ENCODE measurements around the gene SLC6A6. TPM values are rescaled to one million over a fixed set of nuclear protein-coding genes. Genes with fewer than 3 reads are reported as not detected.
A peak's percentile ranks its signal among the peaks of the same experiment; 100 is the strongest.
"Not testable (repeated sequence)": the region's sequence is repeated elsewhere in the genome, so short reads cannot be mapped to it uniquely, and the experiment has no call there.

Gene SLC6A6
- total RNA-seq, 1 experiment from 2014 or later: 62.5 TPM

DNA sequence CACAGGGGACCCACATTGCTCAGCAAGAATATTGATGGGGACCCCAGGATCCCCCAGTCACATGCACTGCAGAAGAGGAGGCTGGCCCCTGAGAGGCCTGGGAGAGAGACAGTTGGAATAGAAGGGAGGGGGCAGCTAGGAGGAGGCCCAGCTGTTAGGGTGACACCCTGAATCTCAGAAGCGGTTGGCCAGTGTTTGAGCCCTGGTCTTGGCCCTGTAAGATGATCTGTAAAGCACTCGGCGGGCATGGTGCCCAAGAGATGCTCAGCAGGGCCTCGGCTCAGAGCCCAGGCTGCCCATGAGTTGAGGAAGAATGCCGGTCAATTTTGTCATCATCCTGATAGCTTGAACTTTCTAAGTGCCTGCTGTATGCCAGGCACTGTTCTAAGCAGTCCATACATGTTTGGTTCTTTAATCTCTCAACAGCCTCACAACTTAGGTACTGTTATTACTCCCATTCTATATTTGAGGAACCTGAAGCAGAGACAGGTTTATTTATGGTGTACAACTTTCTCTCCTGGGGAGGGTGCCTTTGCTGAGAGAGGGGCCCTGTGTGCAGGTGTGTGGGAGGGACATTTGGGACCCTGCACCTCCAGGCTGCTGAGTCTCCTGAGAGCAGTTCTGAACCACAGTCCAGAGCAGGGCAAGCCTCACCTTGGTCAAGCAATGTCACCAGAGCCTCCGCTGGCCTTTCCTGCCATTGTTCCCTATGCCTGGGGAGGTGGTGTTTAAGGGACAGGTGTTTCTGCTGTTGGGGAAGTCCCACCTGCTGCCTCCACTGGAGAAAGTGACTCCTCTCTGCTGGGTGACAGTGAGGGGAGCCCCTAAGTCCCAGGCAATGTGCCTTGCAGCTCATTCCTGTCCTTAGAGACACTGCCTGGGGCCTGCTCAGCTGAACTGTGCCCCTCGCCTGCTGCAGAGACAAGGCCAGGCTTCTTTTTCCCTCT lies 26.0 kb downstream of the SLC6A6 start:
- in situ Hi-C loops (cut with HindIII; ENCODE audit: low pct_unique_long_range_greater_than_20kb, low sequenced_read_pairs): no loop called here
- DNase-seq (ENCODE audit: low read depth): no peak

DNA sequence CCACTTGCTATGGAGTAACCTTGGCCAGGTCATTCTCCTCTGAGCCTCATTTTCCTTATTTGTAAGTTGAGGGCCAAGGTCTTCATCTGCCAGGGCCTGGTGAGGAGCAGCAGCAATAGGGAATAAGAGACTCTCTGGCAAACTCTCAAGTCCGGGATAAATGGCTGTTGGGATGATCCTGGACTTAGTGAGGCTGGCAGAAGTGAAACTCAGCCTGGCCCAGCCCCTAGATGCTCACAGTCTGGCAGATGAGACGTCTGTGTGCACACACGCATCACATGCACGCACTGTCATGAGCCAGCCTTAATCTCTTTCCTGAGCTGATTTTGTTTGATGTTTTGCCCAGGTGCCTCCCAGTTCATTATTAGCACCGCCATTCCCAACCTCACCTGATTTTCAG lies 26.8 kb downstream of the SLC6A6 start:
- no peak for DNase-seq (ENCODE audit: low read depth)
- in situ Hi-C loops (cut with HindIII; ENCODE audit: low pct_unique_long_range_greater_than_20kb, low sequenced_read_pairs): no loop called here

DNA sequence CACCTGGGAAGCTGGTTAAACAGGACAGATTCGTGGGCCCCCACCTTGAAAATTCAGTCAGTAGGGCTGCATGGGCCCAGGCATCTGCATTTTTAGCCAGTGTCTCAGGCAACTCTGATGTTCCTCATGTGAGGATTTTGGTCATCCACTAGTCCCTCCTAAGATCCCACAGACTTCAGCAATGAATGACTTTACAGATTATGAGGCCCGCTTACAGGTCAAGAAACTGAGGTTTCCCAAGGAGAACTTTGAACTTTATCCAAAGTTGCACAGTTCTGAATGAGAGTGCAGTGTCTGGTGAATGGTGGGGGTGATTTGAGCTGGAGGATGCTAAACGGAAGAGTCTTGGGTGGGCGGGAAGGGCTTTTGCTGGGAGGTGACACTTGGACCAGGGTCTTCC lies 27.2 kb downstream of the SLC6A6 start:
- DNase-seq (ENCODE audit: low read depth): no peak
- in situ Hi-C loops (cut with HindIII; ENCODE audit: low pct_unique_long_range_greater_than_20kb, low sequenced_read_pairs): no loop called here

DNA sequence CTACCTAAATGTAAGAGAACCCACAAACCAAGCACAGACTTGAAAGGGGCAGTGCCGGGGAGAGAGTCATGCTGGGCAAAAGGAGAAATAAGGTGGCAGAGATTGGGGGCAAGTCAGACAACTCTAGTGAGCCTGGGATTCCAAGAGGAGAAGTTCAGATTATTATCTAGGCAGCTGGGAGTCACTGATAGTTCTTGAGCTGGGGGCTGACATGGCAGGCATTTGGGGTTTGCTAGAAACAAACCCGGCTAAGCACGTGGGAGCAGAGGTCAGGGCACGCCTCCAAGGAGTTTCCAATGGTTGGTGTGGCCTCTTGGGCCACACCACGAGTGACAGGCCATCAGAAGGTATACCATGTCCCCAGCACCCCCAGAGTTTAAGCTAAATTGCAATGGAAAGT lies 27.6 kb downstream of the SLC6A6 start:
- DNase-seq (ENCODE audit: low read depth): no peak
- in situ Hi-C loops (cut with HindIII; ENCODE audit: low pct_unique_long_range_greater_than_20kb, low sequenced_read_pairs): no loop called here

DNA sequence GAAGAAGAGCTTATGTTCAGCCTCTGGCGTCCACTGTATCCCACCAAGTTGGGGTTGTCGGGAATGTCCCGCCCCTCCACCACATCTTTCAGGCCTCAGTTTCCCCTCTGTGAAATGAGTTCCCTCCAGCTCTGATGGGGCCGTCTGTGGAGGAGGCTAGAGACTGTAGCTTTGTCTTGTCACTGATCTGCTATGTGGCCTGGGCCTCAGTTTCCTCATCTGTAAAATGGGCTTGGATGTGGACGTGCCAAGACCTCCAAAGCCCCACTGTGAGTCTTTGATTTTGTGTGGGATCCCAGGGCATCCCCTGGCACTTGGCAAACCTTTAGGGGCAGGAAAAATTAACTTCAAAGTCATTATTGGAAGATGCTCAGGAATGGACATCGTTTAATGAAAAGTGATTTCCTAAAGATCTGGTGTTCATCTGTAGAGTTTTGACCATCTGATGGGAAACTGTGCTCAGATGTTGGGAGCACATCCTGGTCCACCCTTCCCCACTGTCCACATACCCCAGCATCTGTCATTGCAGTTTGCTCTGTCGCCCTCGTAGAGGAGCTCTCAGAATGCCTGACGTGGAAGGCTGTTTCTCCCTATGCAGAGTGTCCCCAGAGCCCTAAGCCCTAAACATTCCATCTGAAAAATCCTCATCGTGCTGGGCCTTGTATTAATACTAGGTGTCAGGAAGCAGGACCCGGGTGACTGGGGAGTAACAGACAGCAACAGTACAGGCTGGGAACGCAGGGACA lies 28.5 kb downstream of the SLC6A6 start:
- DNase-seq (ENCODE audit: low read depth): no peak
- in situ Hi-C loops (cut with HindIII; ENCODE audit: low pct_unique_long_range_greater_than_20kb, low sequenced_read_pairs): no loop called here

DNA sequence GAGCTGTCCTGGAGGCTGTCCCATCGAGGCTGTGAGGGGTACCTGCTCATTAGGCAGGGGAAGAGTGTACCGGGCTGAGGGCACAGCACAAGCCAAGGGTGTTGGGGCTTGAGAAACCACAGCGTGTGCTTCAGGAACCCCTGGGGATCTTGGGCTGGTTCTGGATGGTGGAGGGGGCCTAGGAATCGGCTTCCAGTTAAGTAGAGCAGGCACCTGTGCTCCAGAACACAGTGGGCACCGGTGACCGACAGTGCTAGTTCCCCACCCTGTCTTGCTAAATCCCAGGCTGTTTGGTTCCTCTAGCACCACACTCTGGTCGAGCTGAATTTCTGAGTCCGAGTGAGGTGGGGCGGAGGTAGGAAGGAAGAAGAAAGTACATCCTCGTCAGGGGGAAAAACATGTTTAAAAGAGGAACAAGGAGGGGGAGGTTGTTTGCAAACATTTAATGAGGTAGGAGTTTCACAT lies 29.1 kb downstream of the SLC6A6 start:
- DNase-seq (ENCODE audit: low read depth): no peak
- in situ Hi-C loops (cut with HindIII; ENCODE audit: low pct_unique_long_range_greater_than_20kb, low sequenced_read_pairs): no loop called here

DNA sequence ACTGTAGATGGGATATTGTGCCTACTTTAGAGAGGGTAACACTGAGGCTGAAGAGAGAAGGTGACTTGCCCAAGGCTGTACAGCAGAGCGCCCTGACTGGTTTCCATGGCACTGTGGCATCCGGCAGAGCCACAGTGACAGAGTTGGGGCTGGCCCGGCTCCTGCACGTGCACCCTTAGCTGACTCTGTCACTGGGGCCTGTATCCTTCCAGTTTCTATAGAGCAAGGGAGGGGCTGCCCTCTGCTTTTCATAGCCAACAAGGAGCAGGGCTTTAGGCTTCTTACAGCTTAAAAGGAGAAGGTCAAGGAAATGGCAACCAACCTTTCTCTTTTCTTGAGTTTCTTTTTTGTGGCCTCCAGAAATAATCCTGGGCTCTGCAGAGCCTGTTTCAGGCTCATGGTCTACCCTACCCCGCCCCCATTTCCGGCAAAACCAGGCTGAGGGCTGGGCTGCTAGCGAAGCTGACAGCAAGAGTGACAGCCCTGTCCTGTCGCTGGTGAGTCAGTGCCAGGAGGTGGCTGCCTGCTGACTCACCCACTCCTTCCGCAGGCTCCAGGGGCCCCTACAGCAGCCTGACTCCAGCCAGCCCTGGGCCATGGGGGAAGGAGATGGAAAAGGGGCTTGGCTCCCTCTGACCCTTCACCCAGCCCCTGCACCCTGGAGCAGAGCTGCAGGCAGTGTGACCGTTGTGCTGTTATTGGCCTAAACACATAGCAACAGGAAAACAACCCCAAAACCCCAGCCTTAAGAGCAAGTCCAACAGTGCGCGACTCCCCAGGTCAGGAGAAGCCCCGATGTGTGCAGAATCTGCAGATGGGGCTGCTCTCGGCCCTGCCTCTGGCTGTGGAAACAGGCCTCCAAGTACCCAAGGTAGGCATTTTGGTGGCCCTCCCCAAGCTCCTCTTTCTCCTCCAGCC lies 29.8 kb downstream of the SLC6A6 start:
- in situ Hi-C loops (cut with HindIII; ENCODE audit: low pct_unique_long_range_greater_than_20kb, low sequenced_read_pairs): no loop called here
- peak; percentile 86 for DNase-seq (ENCODE audit: low read depth)

DNA sequence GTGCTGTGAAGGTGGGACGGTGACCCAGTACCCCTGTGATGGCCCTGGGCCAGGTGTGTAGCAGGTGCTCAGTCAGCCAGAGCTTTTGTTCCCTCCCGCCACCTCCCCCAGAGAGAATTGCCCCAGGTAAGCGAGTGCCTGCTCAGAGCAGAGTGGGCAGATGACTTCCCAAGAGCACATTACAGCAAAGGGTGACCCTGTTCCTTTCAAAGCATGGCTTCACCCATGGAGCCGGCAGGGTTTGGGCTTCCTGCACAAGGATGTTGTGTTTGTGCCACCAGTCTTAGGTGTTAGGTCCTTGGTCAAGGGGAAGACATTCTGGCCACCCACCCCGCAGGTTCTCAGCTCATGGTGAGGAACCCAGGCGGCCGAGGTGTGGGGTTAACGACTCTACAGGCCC lies 30.7 kb downstream of the SLC6A6 start:
- in situ Hi-C loops (cut with HindIII; ENCODE audit: low pct_unique_long_range_greater_than_20kb, low sequenced_read_pairs): no loop called here
- DNase-seq (ENCODE audit: low read depth): no peak

DNA sequence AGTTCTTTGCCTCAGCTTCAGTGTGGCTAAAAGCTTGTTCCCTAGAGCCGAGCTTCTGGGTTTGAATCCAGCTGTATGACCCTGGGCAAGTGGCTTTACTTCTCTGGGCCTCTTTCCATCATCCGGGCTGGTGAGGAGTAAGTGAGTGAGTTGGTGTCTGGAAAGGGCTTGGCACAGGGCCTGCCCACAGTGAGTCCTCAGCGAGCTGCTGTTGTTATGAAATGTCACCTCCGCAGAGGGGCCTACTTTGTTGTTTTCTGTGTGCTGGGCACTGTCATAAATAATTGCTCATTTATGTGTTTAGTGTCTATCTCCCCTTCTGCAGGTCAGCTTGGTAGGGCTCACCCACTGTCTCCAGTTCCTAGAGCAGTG lies 31.7 kb downstream of the SLC6A6 start:
- DNase-seq (ENCODE audit: low read depth): no peak
- in situ Hi-C loops (cut with HindIII; ENCODE audit: low pct_unique_long_range_greater_than_20kb, low sequenced_read_pairs): no loop called here

DNA sequence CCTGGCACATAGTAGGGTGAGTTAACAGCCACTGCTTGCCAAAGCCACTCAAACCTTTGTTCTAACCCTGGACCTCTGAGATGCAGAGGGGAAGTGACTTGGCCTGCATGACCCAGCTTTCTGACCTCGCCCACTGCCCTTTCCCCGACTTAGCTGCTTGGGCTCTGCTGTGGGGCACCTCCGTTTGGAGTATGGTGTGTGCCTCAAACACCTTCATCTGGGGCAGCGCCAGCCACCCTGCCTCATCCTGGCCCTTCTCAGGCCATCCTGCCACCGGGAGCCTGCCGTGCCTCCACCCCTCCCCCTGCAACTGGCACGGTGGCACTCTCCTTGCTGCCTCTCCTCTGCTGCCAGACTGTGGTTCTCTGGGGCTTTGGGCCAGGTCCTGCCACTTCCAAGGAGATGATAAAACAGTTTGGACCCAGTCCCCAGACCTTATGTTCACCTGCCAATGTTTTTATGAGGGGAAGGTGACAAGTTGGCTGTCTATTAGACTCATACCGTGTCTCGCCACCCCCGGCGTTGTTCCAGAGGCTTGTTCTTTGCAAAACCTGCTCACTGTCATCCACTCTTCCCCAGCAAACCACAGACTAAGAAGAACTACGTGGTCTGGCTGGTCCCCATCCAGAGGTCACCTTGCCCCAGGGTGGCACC lies 32.2 kb downstream of the SLC6A6 start:
- in situ Hi-C loops (cut with HindIII; ENCODE audit: low pct_unique_long_range_greater_than_20kb, low sequenced_read_pairs): no loop called here
- no peak for DNase-seq (ENCODE audit: low read depth)

DNA sequence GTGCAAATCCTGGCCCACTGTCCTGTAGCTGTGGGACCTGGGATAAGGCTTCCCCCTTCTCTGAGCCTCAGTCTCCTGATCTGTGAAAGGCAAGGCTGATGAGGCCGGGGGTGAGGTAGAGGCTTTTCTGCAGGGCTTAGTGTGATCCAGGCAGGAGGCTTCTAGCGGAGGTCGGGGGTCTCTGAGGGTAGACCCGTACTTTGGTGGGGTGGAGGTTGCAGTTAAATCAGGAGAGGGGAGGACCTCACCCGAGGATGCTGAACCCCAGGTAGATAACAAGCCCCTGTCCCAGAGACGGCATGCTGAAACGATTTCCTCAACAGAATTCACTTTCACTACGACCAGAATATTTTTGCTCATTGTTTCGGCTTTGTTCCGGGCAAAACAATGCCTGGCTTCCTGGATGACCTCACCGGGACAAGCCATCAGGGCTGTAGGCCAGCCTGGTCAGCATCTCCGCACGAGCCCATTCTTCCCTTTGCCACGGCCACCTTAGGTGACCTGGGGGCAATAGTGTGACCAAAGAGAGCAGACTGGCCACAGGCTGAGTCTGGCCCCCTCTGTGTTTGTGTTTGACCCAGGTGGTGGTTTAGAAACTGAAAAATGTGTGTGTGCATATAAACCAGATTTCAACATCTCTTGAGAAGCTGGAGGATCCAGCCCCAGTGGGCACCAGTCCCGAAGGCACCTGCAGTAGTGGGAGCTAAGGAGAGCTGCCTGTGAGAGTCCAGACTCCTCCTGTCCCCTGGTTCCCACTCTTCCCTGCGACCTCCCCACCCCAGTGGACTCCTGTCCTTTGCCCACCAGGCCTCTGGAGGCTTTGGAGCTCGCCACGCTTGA lies 33.0 kb downstream of the SLC6A6 start:
- DNase-seq (ENCODE audit: low read depth): peak; percentile 50
- in situ Hi-C loops (cut with HindIII; ENCODE audit: low pct_unique_long_range_greater_than_20kb, low sequenced_read_pairs): no loop called here

DNA sequence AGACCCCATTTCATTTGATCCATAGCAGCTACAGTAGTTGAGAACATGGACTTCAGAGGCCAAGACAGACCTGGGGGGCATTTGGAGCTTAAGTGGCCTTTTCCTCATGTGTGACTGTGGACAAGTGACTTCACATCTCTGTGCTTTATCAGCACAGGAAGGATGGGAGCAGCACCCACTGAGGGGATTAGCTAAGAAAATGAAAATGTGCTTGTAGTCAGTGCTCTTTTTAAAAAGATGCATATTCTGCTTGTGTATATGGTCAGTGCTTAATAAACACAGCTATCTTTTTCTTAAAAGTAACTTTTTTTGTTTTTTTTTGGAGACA lies 34.5 kb downstream of the SLC6A6 start:
- in situ Hi-C loops (cut with HindIII; ENCODE audit: low pct_unique_long_range_greater_than_20kb, low sequenced_read_pairs): no loop called here
- DNase-seq (ENCODE audit: low read depth): no peak

DNA sequence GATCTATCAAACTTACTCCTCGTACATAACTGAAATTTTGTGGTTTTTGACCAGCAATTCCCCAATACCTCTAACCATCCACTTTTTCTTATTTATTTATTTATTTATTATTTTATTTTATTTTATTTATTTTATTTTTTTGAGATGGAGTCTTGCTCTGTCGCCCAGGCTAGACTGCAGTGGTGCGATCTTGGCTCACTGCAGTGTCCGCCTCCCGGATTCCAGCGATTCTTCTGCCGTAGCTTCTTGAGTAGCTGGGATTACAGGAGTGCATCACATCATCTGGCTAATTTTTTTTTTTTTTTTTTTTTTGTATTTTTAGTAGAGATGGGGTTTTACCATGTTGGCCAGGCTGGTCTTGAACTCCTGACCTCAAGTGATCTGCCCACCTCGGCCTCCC lies 35.3 kb downstream of the SLC6A6 start:
- DNase-seq (ENCODE audit: low read depth); in situ Hi-C loops (cut with HindIII; ENCODE audit: low pct_unique_long_range_greater_than_20kb, low sequenced_read_pairs): not testable (repeated sequence)

DNA sequence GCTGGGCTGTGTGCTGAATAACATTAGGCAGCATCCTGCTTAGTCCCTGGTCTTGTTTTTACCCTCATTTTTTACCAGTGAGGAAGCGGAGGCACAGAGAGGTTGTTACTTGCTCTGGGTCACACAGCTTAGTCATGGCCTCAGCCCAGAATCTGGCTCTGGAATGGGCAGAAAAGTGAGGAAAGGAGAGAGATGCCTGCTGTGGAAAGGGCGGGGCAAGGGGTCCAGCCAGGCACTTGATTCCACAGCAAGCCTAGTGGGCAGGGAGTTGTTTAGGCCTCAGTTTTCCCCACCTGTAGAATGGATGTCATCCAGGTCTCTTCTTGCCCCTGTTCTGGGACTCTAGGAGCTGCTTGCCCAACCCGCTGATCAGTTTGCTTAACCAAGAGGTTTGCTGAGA lies 35.9 kb downstream of the SLC6A6 start:
- in situ Hi-C loops (cut with HindIII; ENCODE audit: low pct_unique_long_range_greater_than_20kb, low sequenced_read_pairs): no loop called here

DNA sequence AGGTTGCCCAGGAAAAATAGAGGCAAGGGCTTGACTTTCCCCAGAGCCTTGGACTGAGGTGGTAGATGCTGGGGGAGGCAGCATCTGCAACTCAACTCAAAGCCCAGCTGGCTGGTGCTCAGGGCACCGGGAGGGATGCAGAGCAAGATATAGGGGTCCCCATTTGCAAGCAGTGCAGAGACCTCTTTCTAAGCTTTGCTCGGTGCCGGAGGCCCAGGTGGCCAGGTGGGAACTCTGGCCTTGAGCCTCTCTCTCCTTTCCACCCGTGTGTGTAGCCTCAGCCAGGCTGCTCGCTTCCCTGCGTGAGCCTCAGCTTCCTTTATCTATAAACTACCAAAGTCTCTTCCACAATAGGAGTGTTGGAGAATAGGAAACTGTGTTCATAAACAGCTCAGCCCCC lies 36.5 kb downstream of the SLC6A6 start:
- no peak for DNase-seq (ENCODE audit: low read depth)
- in situ Hi-C loops (cut with HindIII; ENCODE audit: low pct_unique_long_range_greater_than_20kb, low sequenced_read_pairs): no loop called here

More for the DNA sequence above, 35.9 kb downstream of the SLC6A6 start:
- no peak for DNase-seq (ENCODE audit: low read depth)

DNA sequence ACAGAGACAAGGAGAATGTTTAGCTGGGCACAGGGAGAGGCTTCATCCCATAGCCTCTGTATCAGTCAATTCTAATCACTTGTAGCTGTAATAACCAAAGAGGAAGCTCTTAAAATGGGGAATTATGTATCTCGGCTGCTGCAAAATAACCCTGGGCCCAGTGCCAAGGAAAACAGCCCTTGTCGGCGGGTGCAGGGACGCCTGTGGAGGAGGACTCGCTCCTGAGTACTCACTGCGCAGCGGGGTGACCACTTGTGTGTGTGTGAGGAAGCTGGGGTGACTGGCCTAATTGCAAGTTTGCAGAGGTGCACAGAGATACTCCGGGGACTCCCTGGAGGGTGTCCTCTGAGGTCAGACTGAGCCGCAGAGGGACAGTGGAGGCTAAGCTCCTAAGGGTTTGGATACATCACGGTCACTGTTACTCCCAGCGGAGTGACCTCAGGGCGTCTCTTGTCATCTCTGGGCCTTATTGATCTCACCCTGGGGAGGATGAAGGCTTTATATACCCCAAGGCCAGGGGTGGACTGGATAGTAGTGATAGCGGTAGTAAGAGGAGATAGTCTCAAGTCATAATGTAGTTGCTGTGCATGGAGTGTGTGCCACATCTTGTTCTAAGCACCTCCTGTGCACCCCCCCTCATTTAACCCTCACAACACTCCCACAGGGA lies 37.2 kb downstream of the SLC6A6 start:
- no peak for DNase-seq (ENCODE audit: low read depth)

DNA sequence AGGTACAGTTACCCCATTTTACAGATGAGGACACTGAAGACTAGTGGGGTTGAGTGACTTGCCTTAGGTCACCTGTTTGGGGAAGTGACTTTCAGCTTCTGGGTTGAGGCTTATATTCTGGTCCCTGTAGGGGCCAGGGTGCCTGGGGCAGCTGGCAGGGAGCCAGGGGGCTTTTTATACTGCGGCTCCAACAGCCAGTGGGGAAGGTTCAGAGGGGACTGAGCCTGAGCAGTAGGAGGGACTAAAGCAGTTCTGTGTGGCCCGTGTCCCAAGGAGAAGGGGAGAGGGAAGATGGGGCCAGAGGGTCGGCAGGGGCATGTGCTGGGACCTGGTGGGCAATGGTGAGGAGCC lies 37.7 kb downstream of the SLC6A6 start:
- no peak for DNase-seq (ENCODE audit: low read depth)
- in situ Hi-C loops (cut with HindIII; ENCODE audit: low pct_unique_long_range_greater_than_20kb, low sequenced_read_pairs): no loop called here

More for the DNA sequence above, 37.2 kb downstream of the SLC6A6 start:
- in situ Hi-C loops (cut with HindIII; ENCODE audit: low pct_unique_long_range_greater_than_20kb, low sequenced_read_pairs): no loop called here
